ENCODE results near the gene NLRP10. TPM values are rescaled to one million over a fixed set of nuclear protein-coding genes. Genes with fewer than 3 reads are reported as not detected.

NLRP10 gene, protein sequence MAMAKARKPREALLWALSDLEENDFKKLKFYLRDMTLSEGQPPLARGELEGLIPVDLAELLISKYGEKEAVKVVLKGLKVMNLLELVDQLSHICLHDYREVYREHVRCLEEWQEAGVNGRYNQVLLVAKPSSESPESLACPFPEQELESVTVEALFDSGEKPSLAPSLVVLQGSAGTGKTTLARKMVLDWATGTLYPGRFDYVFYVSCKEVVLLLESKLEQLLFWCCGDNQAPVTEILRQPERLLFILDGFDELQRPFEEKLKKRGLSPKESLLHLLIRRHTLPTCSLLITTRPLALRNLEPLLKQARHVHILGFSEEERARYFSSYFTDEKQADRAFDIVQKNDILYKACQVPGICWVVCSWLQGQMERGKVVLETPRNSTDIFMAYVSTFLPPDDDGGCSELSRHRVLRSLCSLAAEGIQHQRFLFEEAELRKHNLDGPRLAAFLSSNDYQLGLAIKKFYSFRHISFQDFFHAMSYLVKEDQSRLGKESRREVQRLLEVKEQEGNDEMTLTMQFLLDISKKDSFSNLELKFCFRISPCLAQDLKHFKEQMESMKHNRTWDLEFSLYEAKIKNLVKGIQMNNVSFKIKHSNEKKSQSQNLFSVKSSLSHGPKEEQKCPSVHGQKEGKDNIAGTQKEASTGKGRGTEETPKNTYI
- total RNA-seq = not detected in 2 replicates
- long read RNA-seq = 0 reads

DNA sequence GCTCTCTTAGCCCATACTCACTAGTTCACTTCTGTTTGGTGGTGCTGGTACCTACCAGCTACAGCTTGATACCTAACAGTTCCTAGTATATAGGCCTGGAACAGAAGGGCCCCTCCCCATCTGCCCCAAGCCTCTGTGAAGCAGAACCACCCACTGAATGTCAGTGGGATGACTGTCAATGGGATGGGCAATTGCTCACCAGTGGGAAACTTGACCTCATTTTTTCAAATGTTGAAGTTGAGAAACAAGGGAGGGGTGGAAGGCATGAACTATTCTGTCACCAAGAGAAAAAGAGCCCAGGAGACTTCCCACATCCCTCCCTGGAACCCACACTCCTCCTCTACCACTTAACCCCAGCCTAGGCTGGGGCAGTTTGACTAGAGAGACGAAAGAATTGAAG lies at the start of gene NLRP10:
Gene NLRP10 (minus strand): TSS at position 62 of the 400 bp plus-strand sequence. CDS start 1,952 bp downstream, outside the sequence.
- H3K36me3 Mint-ChIP-seq (ENCODE audit: insufficient read depth) = no peaks in the 10 kb centered on the region

GRCh38 chr11:8013833-8014232 lies 48.6 kb upstream of the NLRP10 start:
- Mint-ChIP-seq H3K9me3 (ENCODE audit: low read depth) (no peaks in the 10 kb centered on the region), H3K4me3 (ENCODE audit: low read depth) (no peak overlapping the region), H3K27ac (no peak overlapping the region), H3K4me1 (ENCODE audit: low read depth) (peaks cover 2% of the 10 kb centered on the region), H3K36me3 (ENCODE audit: insufficient read depth) (no peaks in the 10 kb centered on the region), H3K27me3 (peaks cover 59% of the 10 kb centered on the region)
- no peak for DNase-seq (ENCODE audit: low spot score, unreplicated experiment)
- TF ChIP-seq CTCF (IDR thresholded peaks at IDR 0.05; ENCODE audit: unreplicated experiment) = no peak

More for the DNA sequence above, at the start of gene NLRP10:
- DNase-seq (ENCODE audit: low spot score, unreplicated experiment) = no peak
- Mint-ChIP-seq H3K4me3 (ENCODE audit: low read depth) (no peak within 1 kb of the TSS), H3K27ac (no peak within 1 kb of the TSS), H3K4me1 (ENCODE audit: low read depth) (no peaks in the 10 kb centered on the region), H3K27me3 (no peaks in the 10 kb centered on the region), H3K9me3 (ENCODE audit: low read depth) (no peaks in the 10 kb centered on the region)
- no peak for TF ChIP-seq CTCF (IDR thresholded peaks at IDR 0.05; ENCODE audit: unreplicated experiment)

DNA sequence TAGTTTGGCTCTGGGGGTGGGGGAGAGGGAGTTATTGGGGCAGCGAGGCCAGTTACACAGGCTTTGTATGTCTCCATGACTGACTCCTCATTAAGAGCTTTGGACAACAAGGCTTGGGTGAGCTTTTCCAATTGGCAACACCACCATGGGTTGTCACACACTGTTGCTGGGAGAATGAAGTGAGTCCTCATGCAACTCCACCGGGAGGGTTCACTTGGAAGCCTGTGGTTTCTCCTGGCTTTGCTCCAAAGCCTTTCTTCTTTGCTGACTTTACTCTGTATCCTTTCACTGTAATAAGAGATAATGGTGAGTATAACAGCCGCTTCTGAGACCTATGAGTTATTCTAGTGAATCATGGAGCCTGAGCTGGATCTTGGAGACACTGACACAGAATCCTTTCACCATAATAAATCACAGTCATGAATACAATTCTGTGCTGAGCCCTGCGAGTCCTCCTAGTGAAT lies 46.8 kb upstream of the NLRP10 start:
- H3K9me3 Mint-ChIP-seq (ENCODE audit: low read depth) = no peaks in the 10 kb centered on the region
- H3K36me3 Mint-ChIP-seq (ENCODE audit: insufficient read depth) = no peaks in the 10 kb centered on the region
- no peak for TF ChIP-seq CTCF (IDR thresholded peaks at IDR 0.05; ENCODE audit: unreplicated experiment)
- peaks cover 44% of the 10 kb centered on the region for H3K27me3 Mint-ChIP-seq
- H3K4me1 Mint-ChIP-seq (ENCODE audit: low read depth) = no peaks in the 10 kb centered on the region
- H3K4me3 Mint-ChIP-seq (ENCODE audit: low read depth) = no peak overlapping the region
- H3K27ac Mint-ChIP-seq = no peak overlapping the region
- DNase-seq (ENCODE audit: low spot score, unreplicated experiment) = no peak

DNA sequence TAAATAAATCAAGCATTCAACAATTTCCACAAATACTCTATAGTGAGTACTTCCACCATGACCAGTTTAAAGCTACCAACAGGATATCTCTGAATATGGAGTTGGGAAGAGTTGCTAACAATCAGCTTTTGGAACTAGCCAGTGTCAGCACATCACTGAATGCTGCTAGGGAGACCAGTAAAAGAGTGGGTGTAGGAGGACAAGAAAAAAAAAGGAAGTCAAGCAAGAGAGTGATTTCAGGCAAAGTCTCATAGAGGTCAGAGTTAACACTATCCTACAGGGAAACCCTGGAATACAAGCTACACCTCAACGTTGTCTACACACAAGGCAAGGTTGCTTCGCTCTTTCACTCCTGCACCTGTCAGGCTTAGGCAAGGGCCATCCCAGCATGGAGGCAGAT lies 46.1 kb upstream of the NLRP10 start:
- no peaks in the 10 kb centered on the region for H3K9me3 Mint-ChIP-seq (ENCODE audit: low read depth)
- no peak for TF ChIP-seq CTCF (IDR thresholded peaks at IDR 0.05; ENCODE audit: unreplicated experiment)
- no peak overlapping the region for H3K27ac Mint-ChIP-seq
- no peak overlapping the region for H3K4me3 Mint-ChIP-seq (ENCODE audit: low read depth)
- H3K36me3 Mint-ChIP-seq (ENCODE audit: insufficient read depth) = no peaks in the 10 kb centered on the region
- no peaks in the 10 kb centered on the region for H3K4me1 Mint-ChIP-seq (ENCODE audit: low read depth)
- H3K27me3 Mint-ChIP-seq = peaks cover 38% of the 10 kb centered on the region
- no peak for DNase-seq (ENCODE audit: low spot score, unreplicated experiment)

DNA sequence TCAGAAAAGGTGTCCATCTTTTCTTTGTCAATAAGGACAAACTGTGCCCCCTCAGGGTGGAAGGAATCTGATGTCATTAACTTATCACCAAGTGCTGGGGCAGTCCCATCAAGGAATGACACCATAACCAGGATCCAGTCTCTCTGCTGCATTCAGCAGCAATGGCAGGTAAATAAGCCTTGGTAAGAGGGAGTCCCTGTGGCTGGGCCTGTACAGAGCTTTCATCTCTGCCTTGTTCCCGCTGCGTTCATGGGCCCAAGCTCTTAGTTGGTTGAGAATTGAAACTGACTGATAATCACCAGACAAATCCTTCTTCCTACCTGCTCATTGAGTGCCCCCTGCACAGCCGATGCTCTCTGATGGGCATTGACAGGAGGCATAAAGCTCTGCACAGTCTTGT lies 44.6 kb upstream of the NLRP10 start:
- peaks cover 23% of the 10 kb centered on the region for H3K27me3 Mint-ChIP-seq
- H3K4me3 Mint-ChIP-seq (ENCODE audit: low read depth) = no peak overlapping the region
- no peaks in the 10 kb centered on the region for H3K9me3 Mint-ChIP-seq (ENCODE audit: low read depth)
- DNase-seq (ENCODE audit: low spot score, unreplicated experiment) = no peak
- no peaks in the 10 kb centered on the region for H3K4me1 Mint-ChIP-seq (ENCODE audit: low read depth)
- TF ChIP-seq CTCF (IDR thresholded peaks at IDR 0.05; ENCODE audit: unreplicated experiment) = no peak
- H3K36me3 Mint-ChIP-seq (ENCODE audit: insufficient read depth) = no peaks in the 10 kb centered on the region
- H3K27ac Mint-ChIP-seq = no peak overlapping the region
